ENCODE results near the gene SCMH1.

Gene SCMH1

GRCh38 chr1:40987439-40988276 is 254.4 kb downstream of the SCMH1 start:
- DNase-seq: no peak

- DNase-seq: no peak
Observed at GRCh38 chr1:40986956-40987355, 255.2 kb downstream of the SCMH1 start.

GRCh38 chr1:40986328-40986783 is 255.8 kb downstream of the SCMH1 start:
- DNase-seq: no peak

GRCh38 chr1:40985875-40986274 is 256.2 kb downstream of the SCMH1 start:
- DNase-seq: no peak

- DNase-seq: no peak
Observed at GRCh38 chr1:40985161-40985560, 256.9 kb downstream of the SCMH1 start.

- DNase-seq: no peak
Observed at GRCh38 chr1:40984531-40984930, 257.6 kb downstream of the SCMH1 start.

DNA sequence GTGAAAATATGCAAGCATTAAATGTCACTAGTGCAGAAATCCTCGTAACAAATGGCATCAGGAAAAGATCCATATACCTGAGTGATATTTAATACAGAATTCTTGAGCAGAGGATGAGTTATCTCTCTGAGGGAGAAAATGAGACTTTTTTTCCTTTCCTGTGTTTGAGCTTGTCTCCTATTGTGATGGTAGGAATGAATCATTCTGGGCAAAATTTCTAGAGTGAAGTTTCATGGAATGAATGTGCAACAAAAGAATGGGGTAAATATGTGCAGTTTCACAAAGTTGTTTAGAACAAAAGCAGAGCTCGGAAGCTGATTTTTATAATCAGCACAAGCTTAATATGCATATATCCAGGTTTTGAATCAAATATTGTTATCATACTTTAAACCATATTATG is 258.0 kb downstream of the SCMH1 start:
- DNase-seq: no peak

- no peak for DNase-seq
Observed at GRCh38 chr1:40983286-40983685, 258.8 kb downstream of the SCMH1 start.

GRCh38 chr1:40982721-40983120 is 259.4 kb downstream of the SCMH1 start:
- no peak for DNase-seq

- no peak for DNase-seq
Observed at GRCh38 chr1:40981691-40982448, 260.2 kb downstream of the SCMH1 start.

DNA sequence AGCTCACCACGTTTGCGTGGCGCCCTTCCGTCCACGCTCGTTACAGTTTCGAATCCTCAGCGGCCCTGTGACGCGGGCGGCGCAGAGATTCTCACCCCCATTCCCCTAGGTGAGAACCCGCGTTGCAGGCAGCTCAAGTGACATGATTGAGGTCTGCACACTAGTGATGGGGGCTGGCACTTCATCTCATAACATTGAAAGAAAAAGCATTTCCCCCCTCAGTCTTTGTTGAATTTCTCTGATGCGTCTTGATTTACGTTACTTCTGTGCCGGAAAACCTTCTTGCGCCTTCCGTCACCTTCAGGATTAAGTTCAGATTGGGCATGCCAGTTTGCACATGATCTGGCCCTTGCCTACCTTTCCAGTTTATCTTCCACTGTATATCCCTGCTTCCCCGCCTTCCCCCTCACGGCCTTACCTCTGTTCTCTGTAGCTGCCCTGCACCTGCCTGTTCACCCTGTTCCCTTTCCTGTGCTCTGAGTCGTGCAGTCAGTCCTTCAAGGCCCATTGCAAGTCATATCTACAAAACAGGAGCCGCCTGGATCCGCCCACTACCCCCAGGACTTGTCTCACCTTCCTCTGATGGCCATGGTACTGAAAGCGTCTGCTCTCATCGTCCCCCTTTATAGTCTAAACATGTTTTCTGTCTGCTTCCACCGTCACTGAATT is 261.5 kb downstream of the SCMH1 start:
- DNase-seq: peak; percentile 45 to 53

DNA sequence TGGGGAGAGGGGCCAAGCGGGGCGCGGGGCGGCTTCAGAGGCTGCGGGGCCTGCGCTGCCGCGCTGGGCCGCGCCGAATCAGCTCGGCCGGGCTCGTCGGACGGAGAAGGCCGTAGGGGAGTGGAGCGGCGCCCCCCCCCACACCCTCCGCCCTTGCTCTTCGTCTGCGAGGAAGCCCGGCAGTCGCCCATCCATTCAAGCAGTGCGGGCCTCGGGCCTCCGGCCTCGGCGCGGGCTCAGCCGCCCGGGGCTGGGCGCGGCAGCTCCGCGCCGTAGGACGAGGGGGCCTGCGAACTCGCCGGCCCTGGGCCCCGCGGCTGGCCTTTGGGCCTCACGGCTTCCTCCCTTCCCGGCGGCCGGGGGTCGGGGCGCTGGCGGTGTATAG is 262.0 kb downstream of the SCMH1 start:
- DNase-seq: no peak

DNA sequence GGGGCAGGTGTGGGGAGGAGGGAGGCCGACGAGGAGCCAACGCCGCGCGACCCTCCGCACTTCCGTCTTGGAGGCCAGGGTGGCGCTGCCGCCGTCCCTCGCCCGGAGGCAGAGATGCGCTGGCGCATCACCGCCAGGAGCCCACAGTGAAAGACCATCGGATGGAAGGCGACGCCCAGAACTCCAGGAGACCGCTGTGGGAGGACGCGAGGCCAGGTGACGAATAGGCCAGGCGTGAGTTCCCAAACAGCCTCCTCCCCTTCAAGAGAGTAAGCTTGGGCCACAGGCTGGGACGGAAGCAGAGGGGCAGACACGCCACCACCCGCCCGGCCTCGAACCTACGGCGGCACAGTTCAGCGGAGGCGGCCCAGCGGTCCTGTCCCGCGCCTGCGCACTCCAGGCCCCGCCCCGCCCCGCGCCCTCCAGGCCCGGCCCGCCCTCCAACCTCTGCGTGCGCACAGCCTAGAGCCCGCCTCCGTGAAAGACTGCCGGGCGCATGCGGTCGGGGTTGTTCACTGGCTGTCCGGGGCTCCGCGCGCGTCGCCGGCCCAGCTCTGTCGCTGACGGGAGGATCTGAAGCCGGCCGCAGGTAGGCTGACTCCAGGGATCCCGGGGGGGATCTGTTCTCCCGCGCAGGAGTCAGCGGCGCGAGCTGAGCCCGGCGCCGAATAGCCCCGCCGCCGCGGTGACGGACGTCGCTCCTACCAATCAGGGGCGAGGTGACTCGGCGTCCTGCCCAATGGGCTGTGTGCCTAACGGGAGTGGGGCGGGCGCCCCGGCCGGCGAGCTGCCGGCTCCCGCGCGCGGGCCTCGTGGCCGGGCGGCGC is 262.7 kb downstream of the SCMH1 start, which contains the start of gene CTPS1:
TSS of gene CTPS1 (plus strand) at position 456 of the 827 bp plus-strand sequence. CDS start 3,595 bp downstream, outside the sequence.
- peak; percentile 95 to 98 for DNase-seq

DNA sequence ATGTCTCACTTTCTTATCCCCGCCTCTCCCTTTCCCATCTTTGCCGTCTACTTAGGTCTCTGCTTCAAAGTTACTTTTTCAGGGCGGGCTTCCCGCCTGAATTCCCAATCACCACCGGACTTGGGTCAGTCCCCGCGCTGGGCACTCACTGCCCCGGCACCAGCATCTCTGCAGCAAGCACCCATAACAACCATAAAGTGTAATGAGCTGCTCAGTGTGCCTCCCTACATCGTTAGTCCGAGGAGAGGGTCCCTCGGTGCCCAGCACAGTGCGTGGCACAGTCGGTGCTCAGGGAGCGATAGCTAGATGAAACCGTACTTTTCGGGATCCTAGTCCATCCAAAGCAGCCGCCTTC is 263.2 kb downstream of the SCMH1 start:
- no peak for DNase-seq

- no peak for DNase-seq
Observed at GRCh38 chr1:40977716-40978115, 264.4 kb downstream of the SCMH1 start.
